Ovary (tissue), 9 donors: Measurements from ENCODE around the gene IFRD2. TPM values are rescaled to one million over a fixed set of nuclear protein-coding genes. Genes with fewer than 3 reads are reported as not detected.

Source experiments
- DNase-seq, 5 donors: peaks; one replicate each; pipeline ENCODE4 v3.0.0-alpha.2; 2019 to 2020
- H3K27ac ChIP-seq, 2 donors: fragments of 200-600 bp; one replicate each; pipeline versions ENCODE4 v1.5.1 to v1.8.0; 2019 to 2022
- H3K27me3 ChIP-seq: fragments of 200-600 bp; one replicate; pipeline ENCODE4 v1.8.0; 2022
- H3K36me3 ChIP-seq: fragments of 200-600 bp; sonication (generic); one replicate; pipeline ENCODE4 v1.5.1; 2019
- H3K4me1 ChIP-seq: one replicate; pipeline ENCODE4 v1.8.1; 2013; ENCODE audit warnings: mild to moderate bottlenecking, moderate library complexity; ENCODE audit not compliant: insufficient read depth
- H3K4me3 ChIP-seq: fragments of 200-600 bp; sonication (generic); one replicate; pipeline ENCODE4 v1.5.1; 2017
- H3K9me3 ChIP-seq, 2 donors: fragments of 200-600 bp in 1 of 2; sonication (generic) in 1 of 2; one replicate each; pipeline versions ENCODE4 v1.5.1 to v1.8.1; 2013 to 2019; ENCODE audit warnings: mild to moderate bottlenecking in 1 of 2, moderate library complexity in 1 of 2
- CTCF ChIP-seq, 3 donors: fragments of 450-650 bp in 2 of 3; fragments of 200-600 bp in 1 of 3; IDR thresholded peaks; one replicate each; pipeline versions ENCODE4 v1.5.1 to v1.8.0; 2016 to 2022; ENCODE audit warnings: antibody characterized with exemption in 3 of 3, mild to moderate bottlenecking in 1 of 3
- EP300 ChIP-seq: sonication (generic); formaldehyde crosslinking; IDR thresholded peaks from one replicate; pipeline ENCODE4 v1.6.1; 2017; ENCODE audit warnings: antibody characterized with exemption
- POLR2A ChIP-seq: fragments of 450-650 bp; IDR thresholded peaks from one replicate; pipeline ENCODE4 v1.6.1; 2017; ENCODE audit warnings: antibody characterized with exemption, mild to moderate bottlenecking, moderate library complexity
- WGBS, 3 donors: extraction: QIAGEN DNeasy Blood & Tissue Kit in 1 of 3; methylation state at CpG; one replicate each; pipeline versions ENCODE4 v1.1.5 to v1.1.7; 2013 to 2017; 5-methylcytosine and 5-hydroxymethylcytosine counted together
- intact Hi-C, 4 donors: fragments of 100-400 bp; cut with DNase I; formaldehyde crosslinking; loops; one replicate each; pipeline versions ENCODE4 v1.11.0 to v1.15.1; 2022 to 2023
- polyA plus RNA-seq, 2 donors: library from polyadenylated mRNA; stranded (reverse); fragments of 200-250 nt in 1 of 2; fragments of 350-450 nt in 1 of 2; fragmentation: Illumina TruSeq in 1 of 2; extraction: RNeasy Lipid Tissue Mini Kit (QIAGEN cat#74804) in 1 of 2; gene quantifications; one replicate each; pipeline ENCODE4 v1.2.3, GENCODE V29; 2013 to 2014
- total RNA-seq, 7 donors: library from RNA; depleted of rRNA in 2 of 7; stranded (reverse); fragments of >200 nt in 2 of 7; fragmentation: NEBNext Ultra II Directional in 3 of 7; extraction: Animal tissue kit (Norgen Biotek cat#: 25700) in 3 of 7; gene quantifications; one replicate each; pipeline versions ENCODE4 v1.1.0 to v1.2.4, GENCODE V29; 2016 to 2023
- donor health status: DM: no; HTN: no; CAD: no; lungs with moderate emphysema.
- donor health status: DM: no; HTN: no; CAD: no.
- donor health status: Bipolar disorder and iron deficiency.
- donor health status: DM: yes; HTN: yes; CAD: no.
- donor health status: DM: no; HTN: no; CAD: no.
- donor health status: DM: yes; HTN: yes; CAD: no.

IFRD2 gene
- total and polyA plus RNA-seq, 9 donors = 14.5 to 76.9 (median 50.3) TPM

DNA sequence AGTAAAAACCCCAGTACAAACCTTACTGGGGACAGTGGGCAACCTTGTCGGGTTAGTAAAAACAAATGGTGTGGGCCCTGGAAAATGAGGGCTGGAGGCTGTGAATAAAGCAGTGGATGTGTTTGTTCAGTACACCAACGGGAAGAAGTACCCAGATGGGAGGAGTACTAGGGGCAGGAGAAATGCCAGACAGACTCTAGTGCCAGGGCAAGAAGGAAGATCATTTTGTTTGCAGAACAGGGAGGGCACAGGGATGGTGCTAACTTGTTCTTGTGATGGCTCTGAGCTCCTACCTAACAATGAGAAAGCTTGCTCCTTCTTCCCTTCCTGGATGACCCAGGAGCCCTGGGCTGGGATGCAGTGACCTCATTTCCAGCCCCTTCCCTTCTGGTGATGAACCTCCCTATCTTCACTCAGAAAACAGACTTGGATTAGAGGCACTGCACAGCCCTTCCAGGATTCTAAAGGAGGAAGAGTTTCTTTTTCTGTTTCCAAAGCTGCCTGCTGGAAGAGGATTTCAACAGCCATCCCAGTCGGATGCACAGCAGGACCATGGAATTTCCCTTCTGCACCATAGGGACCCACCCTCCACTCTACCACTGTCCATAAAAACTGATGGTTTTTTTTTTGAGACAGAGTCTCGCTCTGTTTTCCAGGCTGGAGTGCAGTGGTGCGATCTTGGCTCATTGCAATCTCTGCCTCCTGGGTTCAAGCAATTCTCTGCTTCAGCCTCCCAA lies 42.3 kb upstream of the IFRD2 start:
- WGBS, 3 donors = 55 to 67% (median 61%) methylated on average over 5 of the region's 5 CpGs
- Histone ChIP-seq H3K36me3 (no peaks in the 10 kb centered on the region), H3K27me3 (no peaks in the 10 kb centered on the region), H3K4me1 (peaks cover 7% of the 10 kb centered on the region), H3K27ac (peak overlapping the region in 1 of 2 donors; percentile 39), H3K4me3 (no peak overlapping the region), H3K9me3 (no peaks in the 10 kb centered on the region)
- DNase-seq = no peak
- intact Hi-C loops = no loop called here
- TF ChIP-seq CTCF (IDR thresholded peaks at IDR 0.05) = no peak
- TF ChIP-seq POLR2A = no peak
- no peak for TF ChIP-seq EP300

GRCh38 chr3:50333744-50334328 lies 41.6 kb upstream of the IFRD2 start:
- peak overlapping the region in 1 of 2 donors; percentile 39 for H3K27ac ChIP-seq
- no peak for TF ChIP-seq POLR2A
- no peak for TF ChIP-seq EP300
- no peak for TF ChIP-seq CTCF (IDR thresholded peaks at IDR 0.05)
- no peak for DNase-seq
- 58 to 62% (median 60%) methylated on average over 12 of the region's 12 CpGs for WGBS, 3 donors
- H3K4me3 ChIP-seq = no peak overlapping the region
- no peaks in the 10 kb centered on the region for H3K36me3 ChIP-seq
- intact Hi-C loops = no loop called here
- peaks cover 6% of the 10 kb centered on the region for H3K4me1 ChIP-seq
- H3K27me3 ChIP-seq = no peaks in the 10 kb centered on the region
- no peaks in the 10 kb centered on the region for H3K9me3 ChIP-seq

GRCh38 chr3:50331364-50331907 lies 39.2 kb upstream of the IFRD2 start:
- no peak for TF ChIP-seq EP300
- TF ChIP-seq POLR2A = no peak
- TF ChIP-seq CTCF (IDR thresholded peaks at IDR 0.05) = no peak
- DNase-seq = no peak
- Histone ChIP-seq H3K27ac (no peak overlapping the region), H3K4me1 (peaks cover 10% of the 10 kb centered on the region), H3K9me3 (no peaks in the 10 kb centered on the region), H3K4me3 (no peak overlapping the region), H3K36me3 (no peaks in the 10 kb centered on the region), H3K27me3 (no peaks in the 10 kb centered on the region)
- intact Hi-C loops = no loop called here
- 94 to 95% (median 94%) methylated on average over 19 of the region's 19 CpGs for WGBS, 3 donors

DNA sequence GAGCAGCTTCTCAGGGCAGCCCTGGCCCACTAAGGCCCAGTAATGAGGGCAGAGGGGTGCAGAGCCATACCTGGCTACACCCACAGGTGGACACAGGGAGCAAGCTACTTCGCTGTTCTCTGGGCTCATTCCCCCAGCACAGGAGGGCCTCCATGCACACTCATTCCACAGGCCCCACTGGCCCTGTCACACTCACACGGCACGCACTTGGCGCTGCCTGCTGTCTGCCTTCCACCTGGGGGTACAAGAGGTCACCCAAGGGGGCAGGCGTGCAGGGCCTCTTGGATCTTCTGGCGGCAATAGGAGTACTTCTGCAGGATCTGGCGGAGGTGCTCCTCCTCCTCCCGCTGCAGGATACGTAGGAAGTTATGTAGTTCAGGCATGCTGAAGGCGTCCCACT lies 38.1 kb upstream of the IFRD2 start:
- Histone ChIP-seq H3K27ac (no peak overlapping the region), H3K36me3 (no peaks in the 10 kb centered on the region), H3K9me3 (no peaks in the 10 kb centered on the region), H3K27me3 (no peaks in the 10 kb centered on the region), H3K4me1 (peaks cover 8% of the 10 kb centered on the region), H3K4me3 (no peak overlapping the region)
- 83 to 88% (median 86%) methylated on average over 10 of the region's 10 CpGs for WGBS, 3 donors
- no peak for DNase-seq
- intact Hi-C loops = no loop called here
- TF ChIP-seq EP300 = no peak
- no peak for TF ChIP-seq POLR2A
- TF ChIP-seq CTCF (IDR thresholded peaks at IDR 0.05) = no peak
